T-helper 2 cell (primary cell): Measurements from ENCODE around the gene LRRC4C.
"Not testable (repeated sequence)": the region's sequence is repeated elsewhere in the genome, so short reads cannot be mapped to it uniquely, and the experiment has no call there.

Experiments used
- DNase-seq, 5 experiments: peaks; one replicate each; pipeline versions ENCODE4 v3.0.0 to v3.0.0-alpha.2; 2012 to 2022

LRRC4C gene

GRCh38 chr11:40203606-40204005 lies 1255.8 kb downstream of the LRRC4C start:
- DNase-seq = no peak

GRCh38 chr11:40202589-40203270 lies 1256.7 kb downstream of the LRRC4C start:
- no peak for DNase-seq

GRCh38 chr11:40192590-40192989 lies 1266.9 kb downstream of the LRRC4C start:
- not testable (repeated sequence) for DNase-seq

GRCh38 chr11:40190294-40190693 lies 1269.2 kb downstream of the LRRC4C start:
- DNase-seq = no peak

GRCh38 chr11:40188848-40189247 lies 1270.6 kb downstream of the LRRC4C start:
- no peak for DNase-seq

- DNase-seq = no peak
These were observed 1272.2 kb downstream of the LRRC4C start for GRCh38 chr11:40187295-40187694.

- DNase-seq = no peak
These were observed 1272.8 kb downstream of the LRRC4C start for GRCh38 chr11:40186437-40187263.

- no peak for DNase-seq
These were observed 1273.7 kb downstream of the LRRC4C start for GRCh38 chr11:40185793-40186192.

GRCh38 chr11:40183073-40184064 lies 1276.1 kb downstream of the LRRC4C start:
- DNase-seq = no peak

- no peak for DNase-seq
These were observed 1279.9 kb downstream of the LRRC4C start for GRCh38 chr11:40179541-40179940.

- DNase-seq = no peak
These were observed 1281.0 kb downstream of the LRRC4C start for GRCh38 chr11:40178470-40178869.

GRCh38 chr11:40175980-40176379 lies 1283.5 kb downstream of the LRRC4C start:
- no peak for DNase-seq

GRCh38 chr11:40170078-40170477 lies 1289.4 kb downstream of the LRRC4C start:
- no peak for DNase-seq

- no peak for DNase-seq
These were observed 1291.0 kb downstream of the LRRC4C start for GRCh38 chr11:40168414-40168813.

- not testable (repeated sequence) for DNase-seq
These were observed 1291.6 kb downstream of the LRRC4C start for GRCh38 chr11:40167805-40168204.

GRCh38 chr11:40166892-40167291 lies 1292.6 kb downstream of the LRRC4C start:
- no peak for DNase-seq

GRCh38 chr11:40162901-40163883 lies 1296.3 kb downstream of the LRRC4C start:
- DNase-seq = no peak

GRCh38 chr11:40161854-40162410 lies 1297.5 kb downstream of the LRRC4C start:
- no peak for DNase-seq

- no peak for DNase-seq
These were observed 1299.0 kb downstream of the LRRC4C start for GRCh38 chr11:40160418-40160817.

GRCh38 chr11:40149721-40150120 lies 1309.7 kb downstream of the LRRC4C start:
- no peak for DNase-seq

- no peak for DNase-seq
These were observed 1318.9 kb downstream of the LRRC4C start for GRCh38 chr11:40140560-40140959.
